Vagina (tissue), 2 donors: Measurements from ENCODE around the gene KREMEN2. TPM values are rescaled to one million over a fixed set of nuclear protein-coding genes. Genes with fewer than 3 reads are reported as not detected.
A peak's percentile ranks its signal among the peaks of the same experiment; 100 is the strongest.

Source experiments
- DNase-seq, 2 donors: peaks; one replicate each; pipeline ENCODE4 v3.0.0-alpha.2; 2017; ENCODE audit errors: extremely low spot score in 2 of 2
- H3K27ac ChIP-seq: fragments of 200-600 bp; sonication (generic); one replicate; pipeline ENCODE4 v1.5.1; 2019
- H3K27me3 ChIP-seq: fragments of 200-600 bp; sonication (generic); one replicate; pipeline ENCODE4 v1.5.1; 2019
- H3K36me3 ChIP-seq, 2 donors: fragments of 200-600 bp; sonication (generic); one replicate each; pipeline ENCODE4 v1.5.1; 2017 to 2019
- H3K4me1 ChIP-seq: fragments of 200-600 bp; sonication (generic); one replicate; pipeline ENCODE4 v1.5.1; 2019
- H3K4me3 ChIP-seq, 2 donors: fragments of 200-600 bp; sonication (generic); 1 replicate in 1 of 2; 2 replicates in 1 of 2; pipeline ENCODE4 v1.5.1; 2016 to 2019
- H3K9me3 ChIP-seq: fragments of 200-600 bp; sonication (generic); one replicate; pipeline ENCODE4 v1.5.1; 2019
- CTCF ChIP-seq, 3 experiments: fragments of 450-650 bp in 2 of 3; fragments of 200-600 bp in 1 of 3; sonication (generic) in 1 of 3; IDR thresholded peaks; one replicate each; pipeline ENCODE4 v1.5.1; 2017 to 2019; ENCODE audit warnings: antibody characterized with exemption in 3 of 3, mild to moderate bottlenecking in 2 of 3, moderate library complexity in 2 of 3
- POLR2A ChIP-seq, 2 donors: fragments of 450-650 bp; IDR thresholded peaks; one replicate each; pipeline ENCODE4 v1.6.1; 2017; ENCODE audit warnings: antibody characterized with exemption in 2 of 2, mild to moderate bottlenecking in 2 of 2, moderate library complexity in 2 of 2
- POLR2AphosphoS5 ChIP-seq, 2 donors: sonication (generic); formaldehyde crosslinking; IDR thresholded peaks; one replicate each; pipeline ENCODE4 v1.9.0; 2017; ENCODE audit warnings: antibody characterized with exemption in 2 of 2, mild to moderate bottlenecking in 2 of 2, low read depth in 1 of 2; ENCODE audit not compliant: insufficient read depth in 1 of 2
- intact Hi-C: fragments of 100-400 bp; cut with DNase I; formaldehyde crosslinking; loops from one replicate; pipeline ENCODE4 v1.15.1; 2023
- total RNA-seq: library from RNA; depleted of rRNA; stranded (reverse); fragments of >200 nt; gene quantifications from one replicate; pipeline ENCODE4 v1.2.3, GENCODE V29; 2016

The KREMEN2 gene
- total RNA-seq, 1 donor from 2014 or later = not detected

- intact Hi-C loops = no loop called here
- Histone ChIP-seq H3K9me3 (no peaks in the 10 kb centered on the region), H3K4me1 (peaks cover 5% of the 10 kb centered on the region), H3K27ac (no peak overlapping the region), H3K4me3 (no peak overlapping the region), H3K27me3 (no peaks in the 10 kb centered on the region), H3K36me3 (no peaks in the 10 kb centered on the region)
- DNase-seq = no peak
- no peak for TF ChIP-seq CTCF (IDR thresholded peaks at IDR 0.05)
- no peak for TF ChIP-seq POLR2A (IDR thresholded peaks at IDR 0.05)
- TF ChIP-seq POLR2AphosphoS5 (IDR thresholded peaks at IDR 0.05; ENCODE audit: insufficient read depth in 1 of 2, low read depth in 1 of 2) = no peak
These were observed 36.5 kb downstream of the KREMEN2 start for GRCh38 chr16:3000540-3000939.

- intact Hi-C loops = no loop called here
These were observed 37.2 kb downstream of the KREMEN2 start for GRCh38 chr16:3001316-3001715.

GRCh38 chr16:3003582-3004270 is 39.7 kb downstream of the KREMEN2 start:
- intact Hi-C loops = no loop called here
- H3K27ac ChIP-seq = no peak overlapping the region

More at GRCh38 chr16:3001316-3001715, 37.2 kb downstream of the KREMEN2 start:
- Histone ChIP-seq H3K27me3 (no peaks in the 10 kb centered on the region), H3K36me3 (no peaks in the 10 kb centered on the region), H3K4me3 (no peak overlapping the region), H3K27ac (no peak overlapping the region), H3K9me3 (no peaks in the 10 kb centered on the region), H3K4me1 (peaks cover 5% of the 10 kb centered on the region)
- TF ChIP-seq POLR2A (IDR thresholded peaks at IDR 0.05) (no peak), POLR2AphosphoS5 (IDR thresholded peaks at IDR 0.05; ENCODE audit: insufficient read depth in 1 of 2, low read depth in 1 of 2) (no peak), CTCF (IDR thresholded peaks at IDR 0.05) (no peak)
- DNase-seq = no peak

GRCh38 chr16:3004319-3004718 is 40.2 kb downstream of the KREMEN2 start:
- Histone ChIP-seq H3K36me3 (no peaks in the 10 kb centered on the region), H3K27me3 (no peaks in the 10 kb centered on the region), H3K27ac (no peak overlapping the region), H3K4me3 (peak overlapping the region in 1 of 2 donors; percentile 34), H3K9me3 (no peaks in the 10 kb centered on the region), H3K4me1 (peaks cover 8% of the 10 kb centered on the region)
- TF ChIP-seq POLR2A (IDR thresholded peaks at IDR 0.05) (no peak), POLR2AphosphoS5 (IDR thresholded peaks at IDR 0.05; ENCODE audit: insufficient read depth in 1 of 2, low read depth in 1 of 2) (no peak), CTCF (IDR thresholded peaks at IDR 0.05) (no peak)
- intact Hi-C loops = no loop called here
- DNase-seq = no peak

More at GRCh38 chr16:3003582-3004270, 39.7 kb downstream of the KREMEN2 start:
- Histone ChIP-seq H3K9me3 (no peaks in the 10 kb centered on the region), H3K36me3 (no peaks in the 10 kb centered on the region), H3K4me3 (peak overlapping the region in 1 of 2 donors; percentile 34), H3K4me1 (peaks cover 8% of the 10 kb centered on the region), H3K27me3 (no peaks in the 10 kb centered on the region)
- DNase-seq = peak in 1 of 2 donors; percentile 95
- TF ChIP-seq POLR2A (IDR thresholded peaks at IDR 0.05) = no peak
- TF ChIP-seq POLR2AphosphoS5 (IDR thresholded peaks at IDR 0.05; ENCODE audit: insufficient read depth in 1 of 2, low read depth in 1 of 2) = peak; percentile 53 to 74
- peak; percentile 17 to 68 (median 62) for TF ChIP-seq CTCF (IDR thresholded peaks at IDR 0.05)

GRCh38 chr16:3004781-3005284 is 40.8 kb downstream of the KREMEN2 start:
- Histone ChIP-seq H3K9me3 (no peaks in the 10 kb centered on the region), H3K36me3 (no peaks in the 10 kb centered on the region), H3K4me1 (peaks cover 8% of the 10 kb centered on the region), H3K4me3 (peak overlapping the region in 1 of 2 donors; percentile 10), H3K27ac (no peak overlapping the region), H3K27me3 (no peaks in the 10 kb centered on the region)
- DNase-seq = no peak
- intact Hi-C loops = no loop called here
- TF ChIP-seq POLR2A (IDR thresholded peaks at IDR 0.05) (no peak), POLR2AphosphoS5 (IDR thresholded peaks at IDR 0.05; ENCODE audit: insufficient read depth in 1 of 2, low read depth in 1 of 2) (no peak), CTCF (IDR thresholded peaks at IDR 0.05) (no peak)
